Natural killer cell treated with Interleukin-12 subunit alpha and Interleukin-12 subunit beta and Interleukin-15 and Interleukin-18, amount 100 ng/mL, for 72 hours (primary cell): ENCODE measurements around the gene MACF1. TPM values are rescaled to one million over a fixed set of nuclear protein-coding genes. Genes with fewer than 3 reads are reported as not detected.

Experiments used
- ATAC-seq, 2 donors: fragments of 150-1000 bp; cut with Tn5 transposase in 1 of 2; sonication (Bioruptor Pico), chemical (Tn5 transposase) in 1 of 2; 2 replicates each; pipeline ENCODE4 v1.10.0; 2021
- DNase-seq: peaks from one replicate; pipeline ENCODE4 v3.0.0; 2022; ENCODE audit warnings: low spot score
- H3K27ac Mint-ChIP-seq, 2 donors: 1 replicate in 1 of 2; 2 replicates in 1 of 2; pipeline ENCODE4 v1.8.0; 2022; ENCODE audit warnings: mixed read lengths in 2 of 2, mild to moderate bottlenecking in 1 of 2, moderate library complexity in 1 of 2
- H3K27me3 Mint-ChIP-seq, 2 donors: 1 replicate in 1 of 2; 2 replicates in 1 of 2; pipeline ENCODE4 v1.8.0; 2022; ENCODE audit warnings: mixed read lengths in 2 of 2
- H3K36me3 Mint-ChIP-seq: one replicate; pipeline ENCODE4 v1.8.0; 2022; ENCODE audit warnings: mixed read lengths
- H3K4me1 Mint-ChIP-seq, 2 donors: 1 replicate in 1 of 2; 2 replicates in 1 of 2; pipeline ENCODE4 v1.8.0; 2022; ENCODE audit warnings: low read depth in 2 of 2, mixed read lengths in 2 of 2, mild to moderate bottlenecking in 1 of 2
- H3K4me3 Mint-ChIP-seq: one replicate; pipeline ENCODE4 v1.8.0; 2022; ENCODE audit warnings: mixed read lengths
- H3K9me3 Mint-ChIP-seq: 2 replicates; pipeline ENCODE4 v1.8.0; 2022; ENCODE audit warnings: mixed read lengths
- total RNA-seq, 2 donors: library from RNA; stranded (reverse); gene quantifications; one replicate each; pipeline ENCODE4 v1.2.3, GENCODE V29; 2022

Gene MACF1
- total RNA-seq, 2 donors from 2014 or later, result 370 to 514 TPM

DNA sequence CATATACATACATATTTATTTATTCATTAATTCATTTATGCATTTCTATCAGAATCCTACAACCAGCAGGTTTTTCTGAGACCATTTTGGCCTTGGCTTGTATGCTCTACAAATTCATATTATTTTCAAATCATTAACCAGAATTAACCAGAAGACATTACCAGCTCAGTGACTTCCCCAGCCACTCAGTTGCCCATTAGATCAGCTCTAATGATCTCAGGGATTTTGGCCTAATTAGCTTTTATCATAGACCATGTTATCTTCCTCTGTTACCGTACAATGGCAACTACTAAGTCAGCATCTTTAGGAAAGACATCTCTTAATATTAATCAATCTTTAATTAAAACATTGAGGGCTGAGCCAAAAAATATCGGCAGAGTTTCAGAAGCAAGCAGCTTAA, 196.6 kb downstream of the MACF1 start:
- DNase-seq (no peak), ATAC-seq (no peak)
- Mint-ChIP-seq H3K27ac (no peak overlapping the region), H3K4me1 (peaks cover 34 to 61% of the 10 kb centered on the region in 2 donors), H3K36me3 (peaks cover 5% of the 10 kb centered on the region), H3K4me3 (no peak overlapping the region), H3K9me3 (no peaks in the 10 kb centered on the region), H3K27me3 (no peaks in the 10 kb centered on the region)

DNA sequence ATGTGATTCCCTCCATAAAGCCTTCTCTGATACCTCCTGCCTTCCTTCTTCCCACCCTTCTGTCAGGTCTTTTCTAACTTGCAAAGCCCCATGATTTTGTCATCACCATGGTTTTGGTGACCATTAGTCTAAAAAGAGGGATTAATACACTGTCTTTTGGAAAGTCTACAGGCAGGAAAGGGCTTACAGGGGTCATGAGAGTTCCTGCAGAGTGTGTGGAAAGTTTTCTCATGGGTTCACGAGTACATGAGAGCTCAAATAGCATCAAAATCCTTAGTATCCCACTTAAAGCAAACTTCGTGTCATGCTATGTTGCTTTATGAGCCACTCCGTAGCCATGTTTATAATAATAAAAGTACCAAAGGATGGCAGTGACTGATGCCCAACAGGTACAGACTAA, 200.4 kb downstream of the MACF1 start:
- peaks cover 23 to 47% of the 10 kb centered on the region in 2 donors for H3K4me1 Mint-ChIP-seq
- no peaks in the 10 kb centered on the region for H3K9me3 Mint-ChIP-seq
- H3K36me3 Mint-ChIP-seq, result peaks cover 5% of the 10 kb centered on the region
- DNase-seq (no peak), ATAC-seq (no peak)
- H3K27ac Mint-ChIP-seq, result peak overlapping the region in 1 of 2 donors; percentile 25
- H3K27me3 Mint-ChIP-seq, result no peaks in the 10 kb centered on the region
- peak overlapping the region; percentile 53 for H3K4me3 Mint-ChIP-seq

DNA sequence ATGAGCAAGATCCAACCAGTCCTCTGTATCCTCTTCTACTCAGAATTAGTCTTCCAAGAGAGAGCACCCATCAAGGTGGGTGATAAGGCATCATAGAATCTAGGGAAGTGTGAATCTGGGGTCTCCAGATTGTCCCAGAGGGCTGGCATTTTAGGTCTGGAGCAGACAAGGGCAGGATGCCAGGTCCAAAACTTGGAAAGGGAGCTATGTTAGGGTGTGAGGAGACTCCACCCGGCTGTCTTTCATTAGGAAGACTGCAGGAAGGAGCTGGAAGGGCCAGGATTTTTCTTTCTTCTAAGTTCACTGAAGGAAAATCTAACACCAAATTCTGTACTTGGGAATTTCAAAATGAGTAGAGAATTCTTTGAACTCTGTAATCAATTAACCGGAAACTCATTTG, 200.9 kb downstream of the MACF1 start:
- no peak for DNase-seq
- H3K36me3 Mint-ChIP-seq, result peaks cover 5% of the 10 kb centered on the region
- ATAC-seq, result no peak
- no peaks in the 10 kb centered on the region for H3K27me3 Mint-ChIP-seq
- peaks cover 26 to 48% of the 10 kb centered on the region in 2 donors for H3K4me1 Mint-ChIP-seq
- peak overlapping the region; percentile 53 for H3K4me3 Mint-ChIP-seq
- H3K27ac Mint-ChIP-seq, result peak overlapping the region in 1 of 2 donors; percentile 25
- H3K9me3 Mint-ChIP-seq, result no peaks in the 10 kb centered on the region

DNA sequence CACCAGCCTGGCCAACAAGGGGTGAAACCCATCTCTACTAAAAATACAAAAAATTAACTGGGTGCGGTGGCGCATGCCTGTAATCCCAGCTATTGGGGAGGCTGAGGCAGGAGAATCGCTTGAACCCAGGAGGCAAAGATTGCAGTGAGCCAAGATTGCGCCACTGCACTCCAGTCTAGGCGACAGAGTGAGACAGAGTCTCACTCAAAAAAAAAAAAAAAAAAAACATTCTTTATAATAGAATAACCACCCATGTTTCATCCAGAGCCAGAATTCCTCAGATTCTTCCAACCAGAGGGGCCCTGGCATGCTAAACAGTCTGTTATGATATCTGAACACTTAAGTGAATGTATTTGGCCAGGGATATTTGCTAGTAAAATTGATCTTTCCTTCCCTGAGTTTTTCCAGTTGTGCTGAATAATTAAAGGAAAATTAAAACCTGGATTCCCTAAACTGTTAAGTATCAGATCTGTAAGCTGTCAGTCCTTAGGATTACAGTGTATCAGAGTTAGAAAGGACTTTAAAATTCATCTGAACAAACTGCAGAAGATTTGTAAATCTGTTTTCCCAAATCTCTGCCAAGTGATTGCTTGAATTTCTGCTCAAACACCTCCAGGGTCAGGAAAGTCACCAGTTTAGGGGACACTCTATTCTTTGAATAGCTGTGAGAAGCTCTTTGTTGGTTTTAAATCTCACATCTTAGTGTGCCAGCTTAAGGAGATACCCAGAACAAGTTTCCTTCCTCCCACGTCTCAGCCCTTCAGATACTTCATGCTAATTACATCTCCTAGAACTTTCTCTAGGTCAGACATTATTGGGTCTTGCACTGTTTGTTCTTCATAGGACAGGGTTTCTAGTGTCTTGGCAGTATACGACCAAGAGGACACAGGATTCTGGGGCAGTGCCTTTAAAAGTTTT, 202.3 kb downstream of the MACF1 start:
- Mint-ChIP-seq H3K4me3 (peak overlapping the region; percentile 86), H3K27me3 (no peaks in the 10 kb centered on the region), H3K4me1 (peaks cover 37 to 61% of the 10 kb centered on the region in 2 donors), H3K36me3 (peaks cover 5% of the 10 kb centered on the region), H3K27ac (peak overlapping the region; percentile 64 to 66), H3K9me3 (no peaks in the 10 kb centered on the region)
- ATAC-seq (no peak), DNase-seq (no peak)

DNA sequence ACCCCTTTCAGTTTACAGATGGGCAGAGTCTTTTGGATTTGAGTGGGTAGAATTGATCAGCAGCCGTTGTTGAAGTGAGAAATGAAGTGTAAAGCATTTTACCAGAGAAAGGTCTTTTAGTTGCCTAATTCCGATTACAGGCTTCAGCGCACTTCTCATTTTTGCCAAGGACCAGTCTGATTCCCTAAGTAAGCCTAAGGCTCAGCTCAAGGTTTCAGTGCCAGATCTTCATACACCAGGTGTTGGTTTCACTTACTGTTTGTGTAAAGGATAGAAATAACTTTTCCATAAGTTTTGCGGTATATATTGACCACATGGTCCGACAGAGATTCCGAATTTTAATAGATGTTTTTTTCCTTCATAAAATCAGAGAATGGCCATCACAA, 203.0 kb downstream of the MACF1 start:
- peak overlapping the region; percentile 64 to 66 for H3K27ac Mint-ChIP-seq
- no peaks in the 10 kb centered on the region for H3K27me3 Mint-ChIP-seq

DNA sequence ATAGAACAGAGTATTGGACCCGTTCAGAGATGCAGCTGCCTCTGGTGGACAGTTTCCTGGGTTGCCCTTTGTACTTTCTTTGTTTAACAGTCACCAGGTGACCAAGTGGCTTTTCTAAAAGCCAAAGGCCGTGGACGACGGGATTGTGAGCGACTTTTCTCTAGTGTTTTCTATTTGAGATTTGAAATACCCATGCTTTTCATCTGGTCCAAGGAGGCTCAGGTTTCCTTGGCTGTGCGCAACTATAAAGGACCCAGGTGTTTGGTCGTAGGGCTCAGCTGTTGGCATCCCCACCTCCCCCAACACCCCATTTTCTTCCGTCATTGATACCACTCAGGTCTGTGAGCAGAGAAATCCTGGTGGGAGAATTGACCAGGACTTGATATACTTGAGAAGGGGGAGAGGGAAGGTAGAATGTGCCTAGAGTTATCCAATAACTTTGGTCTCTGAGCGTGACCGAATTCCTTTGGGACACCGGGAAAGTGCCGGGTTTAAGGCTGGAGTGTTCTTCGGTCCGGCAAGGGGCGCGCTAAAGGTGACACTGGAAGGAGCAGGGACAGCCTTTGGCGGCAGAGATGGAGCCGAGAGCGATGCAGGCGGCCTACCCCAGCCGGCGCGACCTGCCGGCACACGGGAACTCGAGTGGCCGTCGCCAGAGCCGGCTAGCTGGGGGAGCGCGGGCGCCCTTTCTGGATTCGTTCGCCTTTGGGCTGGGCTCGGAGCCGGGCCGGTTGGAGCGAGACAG, 203.6 kb downstream of the MACF1 start:
- Mint-ChIP-seq H3K9me3 (no peaks in the 10 kb centered on the region), H3K27me3 (no peaks in the 10 kb centered on the region), H3K4me1 (peaks cover 39 to 62% of the 10 kb centered on the region in 2 donors), H3K4me3 (peak overlapping the region; percentile 86), H3K36me3 (peaks cover 5% of the 10 kb centered on the region), H3K27ac (peak overlapping the region; percentile 64 to 66)
- ATAC-seq, result no peak
- no peak for DNase-seq

More for the DNA sequence above, 203.0 kb downstream of the MACF1 start:
- DNase-seq (no peak), ATAC-seq (no peak)
- Mint-ChIP-seq H3K36me3 (peaks cover 5% of the 10 kb centered on the region), H3K4me1 (peaks cover 43 to 67% of the 10 kb centered on the region in 2 donors), H3K9me3 (no peaks in the 10 kb centered on the region), H3K4me3 (peak overlapping the region; percentile 86)

DNA sequence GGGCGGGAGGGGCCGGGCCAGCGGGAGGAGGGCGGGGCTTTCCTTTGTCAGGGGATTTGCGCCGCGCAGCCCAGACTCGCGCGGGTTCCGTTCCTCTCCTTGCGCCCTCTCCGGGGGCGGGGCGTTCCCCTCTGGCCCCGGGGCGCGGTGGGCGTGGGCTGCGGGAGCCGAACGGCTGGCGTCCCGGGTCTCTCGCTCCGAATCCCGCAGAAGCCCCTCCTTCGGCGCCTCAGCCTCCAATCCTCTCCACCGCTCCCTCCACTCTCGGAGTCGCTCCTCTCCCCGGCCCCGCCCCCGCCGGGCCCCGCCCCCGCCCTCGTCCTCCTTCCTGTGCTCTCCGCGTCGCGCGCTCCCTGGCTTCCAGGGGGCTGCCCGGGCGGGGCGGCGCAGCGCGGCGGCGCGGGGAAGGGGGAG, 204.2 kb downstream of the MACF1 start:
- H3K27ac Mint-ChIP-seq, result no peak overlapping the region
- no peaks in the 10 kb centered on the region for H3K27me3 Mint-ChIP-seq
- peaks cover 36 to 62% of the 10 kb centered on the region in 2 donors for H3K4me1 Mint-ChIP-seq
- H3K4me3 Mint-ChIP-seq, result peak overlapping the region; percentile 86
- DNase-seq (peak; percentile 92), ATAC-seq (peak; percentile 92 to 94)
- H3K9me3 Mint-ChIP-seq, result no peaks in the 10 kb centered on the region
- peaks cover 5% of the 10 kb centered on the region for H3K36me3 Mint-ChIP-seq

DNA sequence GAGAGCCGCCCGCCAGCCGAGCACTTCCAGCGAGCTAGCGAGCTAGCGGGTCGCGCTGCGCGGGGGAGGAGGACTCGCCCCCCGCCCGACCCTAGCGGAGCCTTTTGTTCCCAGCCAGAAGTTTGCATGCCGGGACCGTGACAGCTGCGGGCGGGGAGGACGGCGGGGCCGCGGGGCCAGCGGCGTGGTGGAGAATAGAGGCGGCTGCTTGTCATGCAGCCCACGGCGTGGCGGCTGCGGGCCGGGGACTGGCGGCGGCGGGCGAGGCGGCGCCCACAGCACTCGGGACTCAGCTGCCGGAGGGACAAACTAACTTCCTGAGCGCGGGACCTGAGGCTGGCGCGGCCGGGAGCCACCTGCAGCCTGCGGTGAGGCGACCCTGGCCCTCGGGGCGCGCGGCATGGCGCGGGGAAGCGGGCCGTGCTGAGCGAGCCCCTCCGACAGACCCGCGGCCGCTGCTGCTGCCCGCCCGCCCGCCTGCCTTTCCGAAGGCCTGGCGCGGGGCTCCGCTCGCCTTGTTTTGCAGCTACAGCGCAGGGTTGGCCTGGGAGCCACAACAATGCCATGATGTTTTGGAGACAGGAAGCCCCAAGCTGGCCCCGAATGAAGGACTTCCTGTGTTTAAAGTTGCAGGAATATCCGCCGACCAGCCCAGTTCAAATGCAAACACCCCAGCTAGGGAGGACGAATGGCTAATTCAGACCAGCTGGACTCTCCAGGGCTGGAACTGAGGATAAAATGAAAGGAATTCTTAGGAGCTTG, 204.7 kb downstream of the MACF1 start:
- Mint-ChIP-seq H3K9me3 (no peaks in the 10 kb centered on the region), H3K36me3 (peaks cover 5% of the 10 kb centered on the region), H3K27me3 (no peaks in the 10 kb centered on the region), H3K27ac (peak overlapping the region in 1 of 2 donors; percentile 21), H3K4me3 (peak overlapping the region; percentile 71), H3K4me1 (peaks cover 39 to 62% of the 10 kb centered on the region in 2 donors)
- ATAC-seq (no peak), DNase-seq (no peak)

DNA sequence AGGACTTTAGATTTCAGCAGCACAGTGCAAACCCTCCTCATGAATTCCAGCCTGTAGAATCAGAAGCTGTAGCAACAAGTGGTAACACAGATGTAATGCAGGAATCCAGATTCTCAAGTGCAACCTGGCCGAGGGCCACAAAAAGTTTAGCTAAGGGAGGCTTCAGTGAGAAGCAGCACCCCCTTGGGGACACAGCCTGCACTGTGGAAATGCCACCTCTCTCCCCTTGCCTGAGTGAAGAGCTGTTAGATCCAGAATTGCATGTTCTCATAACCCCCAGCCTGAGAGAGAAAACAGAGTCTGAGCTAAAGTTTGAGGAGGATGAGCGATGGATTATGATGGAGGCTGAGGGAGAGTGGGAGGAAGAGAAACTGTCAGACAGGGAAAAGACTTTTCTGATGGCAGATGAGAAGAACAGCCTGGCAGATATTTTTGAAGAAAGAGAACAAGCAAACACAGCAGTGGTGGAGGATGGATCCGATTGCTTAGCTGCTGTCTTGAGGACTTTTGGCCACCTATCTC, 206.5 kb downstream of the MACF1 start:
- no peaks in the 10 kb centered on the region for H3K36me3 Mint-ChIP-seq

DNA sequence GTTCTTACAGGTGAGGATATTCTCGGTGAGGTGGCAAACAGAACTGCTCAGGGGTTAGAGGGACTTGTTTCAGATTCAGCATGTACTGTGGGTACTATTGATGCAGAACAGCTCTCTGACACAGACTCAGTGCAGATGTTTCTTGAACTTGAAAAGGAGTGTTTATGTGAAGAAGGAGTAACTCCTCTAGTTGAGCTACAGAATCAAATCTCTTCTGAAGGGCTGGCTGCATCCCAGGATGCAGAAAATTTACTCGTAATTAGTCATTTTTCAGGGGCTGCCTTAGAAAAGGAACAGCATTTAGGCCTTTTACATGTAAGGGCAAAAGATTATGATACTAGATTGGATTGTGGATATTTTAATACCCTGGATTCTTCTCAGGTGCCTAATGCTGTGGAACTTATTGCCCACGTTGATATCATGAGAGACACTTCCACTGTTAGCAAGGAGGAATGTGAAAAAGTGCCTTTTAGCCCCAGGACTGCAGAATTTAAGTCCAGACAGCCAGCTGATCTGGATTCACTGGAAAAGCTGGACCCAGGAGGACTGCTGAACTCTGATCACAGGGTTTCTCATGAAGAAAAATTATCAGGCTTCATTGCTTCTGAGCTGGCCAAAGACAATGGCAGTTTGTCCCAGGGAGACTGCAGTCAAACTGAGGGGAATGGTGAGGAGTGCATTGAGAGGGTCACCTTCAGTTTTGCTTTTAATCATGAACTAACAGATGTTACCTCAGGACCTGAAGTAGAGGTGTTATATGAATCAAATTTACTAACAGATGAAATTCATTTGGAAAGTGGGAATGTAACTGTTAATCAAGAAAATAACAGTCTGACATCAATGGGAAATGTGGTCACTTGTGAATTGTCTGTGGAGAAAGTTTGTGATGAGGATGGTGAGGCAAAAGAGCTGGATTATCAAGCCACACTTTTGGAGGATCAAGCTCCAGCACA, 207.3 kb downstream of the MACF1 start:
- Mint-ChIP-seq H3K4me1 (peaks cover 43 to 48% of the 10 kb centered on the region in 2 donors), H3K9me3 (no peaks in the 10 kb centered on the region), H3K27me3 (no peaks in the 10 kb centered on the region), H3K36me3 (no peaks in the 10 kb centered on the region), H3K27ac (peak overlapping the region; percentile 35 to 51), H3K4me3 (no peak overlapping the region)
- DNase-seq, result no peak
- no peak for ATAC-seq

More for the DNA sequence above, 206.5 kb downstream of the MACF1 start:
- no peak for DNase-seq
- no peak overlapping the region for H3K27ac Mint-ChIP-seq
- peaks cover 46 to 48% of the 10 kb centered on the region in 2 donors for H3K4me1 Mint-ChIP-seq
- H3K9me3 Mint-ChIP-seq, result no peaks in the 10 kb centered on the region
- no peak for ATAC-seq
- peak overlapping the region; percentile 19 for H3K4me3 Mint-ChIP-seq
- H3K27me3 Mint-ChIP-seq, result no peaks in the 10 kb centered on the region

DNA sequence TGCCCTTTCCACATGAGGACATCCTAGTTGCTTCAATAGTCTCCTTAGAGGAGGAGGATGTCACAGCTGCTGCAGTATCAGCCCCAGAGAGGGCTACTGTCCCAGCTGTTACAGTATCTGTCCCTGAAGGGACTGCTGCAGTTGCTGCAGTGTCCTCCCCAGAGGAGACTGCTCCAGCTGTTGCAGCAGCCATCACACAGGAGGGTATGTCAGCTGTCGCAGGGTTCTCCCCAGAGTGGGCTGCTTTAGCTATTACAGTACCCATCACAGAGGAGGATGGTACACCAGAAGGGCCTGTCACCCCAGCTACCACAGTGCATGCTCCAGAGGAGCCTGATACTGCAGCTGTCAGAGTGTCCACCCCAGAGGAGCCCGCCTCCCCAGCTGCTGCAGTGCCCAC, 208.4 kb downstream of the MACF1 start:
- Mint-ChIP-seq H3K4me1 (peaks cover 34 to 42% of the 10 kb centered on the region in 2 donors), H3K27ac (no peak overlapping the region)

DNA sequence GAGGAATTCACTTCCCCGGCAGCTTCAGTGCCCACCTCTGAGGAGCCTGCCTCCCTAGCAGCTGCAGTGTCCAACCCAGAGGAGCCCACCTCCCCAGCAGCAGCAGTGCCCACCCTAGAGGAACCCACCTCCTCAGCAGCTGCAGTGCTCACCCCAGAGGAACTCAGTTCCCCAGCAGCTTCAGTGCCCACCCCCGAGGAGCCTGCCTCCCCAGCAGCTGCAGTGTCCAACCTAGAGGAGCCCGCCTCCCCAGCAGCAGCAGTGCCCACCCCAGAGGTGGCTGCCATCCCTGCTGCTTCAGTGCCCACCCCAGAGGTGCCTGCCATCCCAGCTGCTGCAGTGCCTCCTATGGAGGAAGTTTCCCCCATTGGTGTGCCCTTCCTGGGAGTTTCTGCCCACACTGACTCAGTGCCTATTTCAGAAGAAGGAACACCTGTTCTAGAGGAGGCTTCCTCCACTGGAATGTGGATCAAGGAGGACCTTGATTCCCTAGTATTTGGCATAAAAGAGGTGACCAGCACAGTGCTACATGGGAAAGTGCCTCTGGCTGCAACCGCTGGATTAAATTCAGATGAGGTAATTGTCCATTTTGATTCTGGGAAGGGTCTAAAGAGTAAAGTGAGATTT, 209.5 kb downstream of the MACF1 start:
- Mint-ChIP-seq H3K4me1 (peaks cover 37 to 44% of the 10 kb centered on the region in 2 donors), H3K27ac (peak overlapping the region in 1 of 2 donors; percentile 72), H3K9me3 (no peaks in the 10 kb centered on the region), H3K4me3 (no peak overlapping the region), H3K36me3 (peaks cover 5% of the 10 kb centered on the region), H3K27me3 (no peaks in the 10 kb centered on the region)
- no peak for ATAC-seq
- no peak for DNase-seq

More for the DNA sequence above, 208.4 kb downstream of the MACF1 start:
- DNase-seq, result no peak
- no peak for ATAC-seq
- no peaks in the 10 kb centered on the region for H3K9me3 Mint-ChIP-seq
- H3K27me3 Mint-ChIP-seq, result no peaks in the 10 kb centered on the region
- peaks cover under 1% of the 10 kb centered on the region for H3K36me3 Mint-ChIP-seq
- H3K4me3 Mint-ChIP-seq, result no peak overlapping the region
